GM19455 (cell line): ENCODE results near the gene GARS1.

Source experiments
- ATAC-seq: cut with Tn5 transposase; IDR thresholded peaks from one replicate; pipeline ENCODE4 v1.9.1; 2021; ENCODE audit not compliant: unreplicated experiment

The GARS1 gene

GRCh38 chr7:30652698-30653641, 58.3 kb downstream of the GARS1 start:
- no peak for ATAC-seq

- no peak for ATAC-seq
These were observed 59.8 kb downstream of the GARS1 start for GRCh38 chr7:30654296-30655090.

GRCh38 chr7:30655096-30655970, 60.7 kb downstream of the GARS1 start:
- ATAC-seq, result no peak

GRCh38 chr7:30656006-30656957, 61.6 kb downstream of the GARS1 start:
- ATAC-seq, result no peak

GRCh38 chr7:30657131-30657530, 62.5 kb downstream of the GARS1 start:
- ATAC-seq, result no peak

- no peak for ATAC-seq
These were observed 63.9 kb downstream of the GARS1 start for GRCh38 chr7:30658479-30659074.

GRCh38 chr7:30659312-30659711, 64.6 kb downstream of the GARS1 start:
- no peak for ATAC-seq

GRCh38 chr7:30660331-30661255, 65.9 kb downstream of the GARS1 start:
- no peak for ATAC-seq

- ATAC-seq, result no peak
These were observed 67.2 kb downstream of the GARS1 start for GRCh38 chr7:30661926-30662325.

GRCh38 chr7:30662431-30662939, 67.8 kb downstream of the GARS1 start:
- no peak for ATAC-seq

GRCh38 chr7:30663414-30663813, 68.7 kb downstream of the GARS1 start:
- ATAC-seq, result no peak

- ATAC-seq, result no peak
These were observed 69.7 kb downstream of the GARS1 start for GRCh38 chr7:30664184-30664885.

GRCh38 chr7:30665043-30665442, 70.4 kb downstream of the GARS1 start:
- ATAC-seq, result no peak

GRCh38 chr7:30665449-30665848, 70.8 kb downstream of the GARS1 start:
- ATAC-seq, result no peak

GRCh38 chr7:30667172-30667571, 72.5 kb downstream of the GARS1 start:
- no peak for ATAC-seq

- ATAC-seq, result no peak
These were observed 73.4 kb downstream of the GARS1 start for GRCh38 chr7:30668102-30668501.

GRCh38 chr7:30671793-30672465, 77.3 kb downstream of the GARS1 start:
- no peak for ATAC-seq
